GM23248 (cell line): ENCODE data around the gene CRTC2. TPM values are rescaled to one million over a fixed set of nuclear protein-coding genes. Genes with fewer than 3 reads are reported as not detected.

ENCODE experiments used
- DNase-seq: peaks from one replicate; pipeline ENCODE4 v3.0.0-alpha.2; 2015
- H2AFZ ChIP-seq: fragments of 200-600 bp; sonication (generic); 2 replicates; pipeline ENCODE4 v1.6.1; 2016; ENCODE audit warnings: antibody characterized with exemption
- H3F3A ChIP-seq: fragments of 200-600 bp; sonication (generic); 2 replicates; pipeline ENCODE4 v1.6.1; 2016; ENCODE audit warnings: mild to moderate bottlenecking, antibody characterized with exemption, mixed run types; ENCODE audit not compliant: insufficient read depth
- H3K27ac ChIP-seq: fragments of 200-600 bp; sonication (generic); 2 replicates; pipeline ENCODE4 v1.5.1; 2016; ENCODE audit warnings: mild to moderate bottlenecking
- H3K27me3 ChIP-seq: fragments of 200-600 bp; sonication (generic); replicated peaks from 2 replicates; pipeline ENCODE4 v1.6.1; 2016; ENCODE audit warnings: mild to moderate bottlenecking; ENCODE audit not compliant: insufficient read depth
- H3K36me3 ChIP-seq: fragments of 200-600 bp; sonication (generic); 2 replicates; pipeline ENCODE4 v1.6.1; 2016; ENCODE audit warnings: low read depth, mild to moderate bottlenecking
- H3K4me1 ChIP-seq: fragments of 200-600 bp; sonication (generic); 2 replicates; pipeline ENCODE4 v1.6.1; 2016; ENCODE audit warnings: mild to moderate bottlenecking; ENCODE audit not compliant: insufficient read depth
- H3K4me2 ChIP-seq: fragments of 200-600 bp; sonication (generic); one replicate; pipeline ENCODE4 v1.6.1; 2016; ENCODE audit warnings: mild to moderate bottlenecking; ENCODE audit not compliant: unreplicated experiment
- H3K4me3 ChIP-seq: fragments of 200-600 bp; sonication (generic); 2 replicates; pipeline ENCODE4 v1.5.1; 2016; ENCODE audit warnings: mild to moderate bottlenecking
- H3K79me2 ChIP-seq: fragments of 200-600 bp; sonication (generic); 2 replicates; pipeline ENCODE4 v1.6.1; 2016; ENCODE audit warnings: mild to moderate bottlenecking; ENCODE audit not compliant: insufficient read depth
- H3K9ac ChIP-seq: fragments of 200-600 bp; sonication (generic); 2 replicates; pipeline ENCODE4 v1.6.1; 2016; ENCODE audit warnings: mild to moderate bottlenecking
- H3K9me2 ChIP-seq: fragments of 200-600 bp; sonication (generic); 2 replicates; pipeline ENCODE4 v1.6.1; 2016; ENCODE audit warnings: mixed run types, mild to moderate bottlenecking, moderate library complexity; ENCODE audit not compliant: insufficient read depth
- H3K9me3 ChIP-seq: fragments of 200-600 bp; sonication (generic); one replicate; pipeline ENCODE4 v1.6.1; 2017; ENCODE audit warnings: low read depth
- H4K20me1 ChIP-seq: fragments of 200-600 bp; sonication (generic); 2 replicates; pipeline ENCODE4 v1.6.0; 2016; ENCODE audit not compliant: insufficient read depth
- EZH2 ChIP-seq: fragments of 200-600 bp; sonication (generic); IDR thresholded peaks from 2 replicates; pipeline ENCODE4 v1.6.1; 2018; ENCODE audit warnings: antibody characterized with exemption, mild to moderate bottlenecking; ENCODE audit not compliant: insufficient read depth, poor library complexity, severe bottlenecking
- EZH2phosphoT487 ChIP-seq: fragments of 200-600 bp; sonication (generic); IDR thresholded peaks from 2 replicates; pipeline ENCODE4 v1.6.1; 2018; ENCODE audit warnings: antibody characterized with exemption, moderate library complexity, mild to moderate bottlenecking, low read depth; ENCODE audit not compliant: insufficient read depth
- WGBS, 2 experiments: methylation state at CpG; one replicate each; pipeline ENCODE4 v1.1.6; 2015 to 2017; ENCODE audit warnings: low lambda C conversion rate in 2 of 2, low coverage in 1 of 2; ENCODE audit errors: missing lambda C conversion rate in 2 of 2; 5-methylcytosine and 5-hydroxymethylcytosine counted together
- in situ Hi-C: fragments of 300-500 bp; cut with MboI; formaldehyde crosslinking; loops from 2 replicates; pipeline ENCODE4 v1.15.0; 2020
- polyA plus RNA-seq: library from polyadenylated mRNA; unstranded; fragments of >200 nt; fragmentation: Nextera tagmentation; extraction: Ambion mirVana; gene quantifications from 2 replicates; pipeline ENCODE4 v1.2.1, GENCODE V29; 2016
- total RNA-seq: library from RNA; depleted of rRNA; stranded (reverse); fragments of >200 nt; shearing (Covaris generic); gene quantifications from 2 replicates; pipeline ENCODE4 v1.2.3, GENCODE V29; 2014

The CRTC2 gene
- total and polyA plus RNA-seq, 2 experiments from 2014 or later, result 7.5 to 21.0 TPM

GRCh38 chr1:153967107-153967999, 8.9 kb upstream of the CRTC2 start, which contains the start of gene CREB3L4:
CREB3L4 (plus strand) TSS chr1:153967902; CDS start chr1:153968526, 624 bp downstream.
- Histone ChIP-seq H3K9me2 (no peaks in the 10 kb centered on the region), H3K27ac (peak within 1 kb of the TSS; percentile 87), H3K9me3 (no peaks in the 10 kb centered on the region), H3F3A (peaks cover 17% of the 10 kb centered on the region), H3K4me1 (peaks cover 21% of the 10 kb centered on the region), H4K20me1 (no peaks in the 10 kb centered on the region), H3K9ac (peak within 1 kb of the TSS; percentile 85), H3K79me2 (peaks cover 34% of the 10 kb centered on the region), H3K4me2 (peak within 1 kb of the TSS; percentile 96), H2AFZ (peak within 1 kb of the TSS; percentile 94), H3K36me3 (no peaks in the 10 kb centered on the region), H3K27me3 (no peaks in the 10 kb centered on the region), H3K4me3 (peak within 1 kb of the TSS; percentile 91)
- peak; percentile 98 for DNase-seq
- no peak for TF ChIP-seq EZH2
- no peak for TF ChIP-seq EZH2phosphoT487
- in situ Hi-C loops, result no loop called here
- WGBS, 2 experiments, result 1 to 2% methylated on average over 60 of the region's 60 CpGs

- H3F3A ChIP-seq, result peaks cover 22% of the 10 kb centered on the region
- no peaks in the 10 kb centered on the region for H3K36me3 ChIP-seq
- peaks cover 47% of the 10 kb centered on the region for H3K79me2 ChIP-seq
- H3K9me2 ChIP-seq, result no peaks in the 10 kb centered on the region
- H3K4me3 ChIP-seq, result peak overlapping the region; percentile 77
- H3K4me2 ChIP-seq, result peak overlapping the region; percentile 94
- no peaks in the 10 kb centered on the region for H3K27me3 ChIP-seq
- TF ChIP-seq EZH2, result no peak
- no peak for TF ChIP-seq EZH2phosphoT487
- in situ Hi-C loops, result no loop called here
- peaks cover 21% of the 10 kb centered on the region for H3K4me1 ChIP-seq
- H4K20me1 ChIP-seq, result no peaks in the 10 kb centered on the region
- H3K27ac ChIP-seq, result peak overlapping the region; percentile 81
- peak overlapping the region; percentile 75 for H2AFZ ChIP-seq
- peak; percentile 58 for DNase-seq
- peak overlapping the region; percentile 88 for H3K9ac ChIP-seq
- H3K9me3 ChIP-seq, result no peaks in the 10 kb centered on the region
- WGBS, 2 experiments, result 3 to 4% methylated on average over 22 of the region's 22 CpGs
Observed at GRCh38 chr1:153963850-153964331, 5.5 kb upstream of the CRTC2 start.

GRCh38 chr1:153963030-153963849, 4.8 kb upstream of the CRTC2 start, which contains the start of gene SLC39A1:
SLC39A1 (minus strand) TSS chr1:153963537; CDS start chr1:153962715, 822 bp downstream.
- H3K4me2 ChIP-seq, result peak within 1 kb of the TSS; percentile 94
- WGBS, 2 experiments, result 1% methylated on average over 43 to 53 of the region's 54 CpGs
- H3F3A ChIP-seq, result peaks cover 22% of the 10 kb centered on the region
- peaks cover 16% of the 10 kb centered on the region for H3K4me1 ChIP-seq
- H3K9me3 ChIP-seq, result no peaks in the 10 kb centered on the region
- peak; percentile 98 for DNase-seq
- H3K79me2 ChIP-seq, result peaks cover 48% of the 10 kb centered on the region
- H3K9ac ChIP-seq, result peak within 1 kb of the TSS; percentile 88
- no peaks in the 10 kb centered on the region for H3K27me3 ChIP-seq
- no peaks in the 10 kb centered on the region for H3K9me2 ChIP-seq
- in situ Hi-C loops, result no loop called here
- no peaks in the 10 kb centered on the region for H3K36me3 ChIP-seq
- peak within 1 kb of the TSS; percentile 81 for H3K27ac ChIP-seq
- TF ChIP-seq EZH2 (no peak), EZH2phosphoT487 (no peak)
- peak within 1 kb of the TSS; percentile 77 for H3K4me3 ChIP-seq
- H4K20me1 ChIP-seq, result no peaks in the 10 kb centered on the region
- H2AFZ ChIP-seq, result peak within 1 kb of the TSS; percentile 75
